Smooth muscle cell (in vitro differentiated cells): Measurements from ENCODE around the gene OR1N1. TPM values are rescaled to one million over a fixed set of nuclear protein-coding genes. Genes with fewer than 3 reads are reported as not detected.

Experiments used
- DNase-seq: peaks from one replicate; lab custom pipeline; 2025; ENCODE audit not compliant: unreplicated experiment; lab: John Stamatoyannopoulos, UW
- H2AFZ ChIP-seq: fragments of 200-600 bp; sonication (generic); 2 replicates; pipeline ENCODE4 v1.6.0; 2016; ENCODE audit warnings: antibody characterized with exemption, low read depth, mild to moderate bottlenecking
- H3F3A ChIP-seq: fragments of 200-600 bp; sonication (generic); 2 replicates; pipeline ENCODE4 v1.6.0; 2017; ENCODE audit warnings: antibody characterized with exemption, low read depth
- H3K27ac ChIP-seq: fragments of 200-600 bp; sonication (generic); 2 replicates; pipeline ENCODE4 v1.5.1; 2016; ENCODE audit warnings: low read depth, mild to moderate bottlenecking
- H3K27me3 ChIP-seq: fragments of 200-600 bp; sonication (generic); 2 replicates; pipeline ENCODE4 v1.6.1; 2016; ENCODE audit warnings: low read depth, mild to moderate bottlenecking
- H3K36me3 ChIP-seq: fragments of 200-600 bp; sonication (generic); 2 replicates; pipeline ENCODE4 v1.5.1; 2016; ENCODE audit warnings: low read depth
- H3K4me1 ChIP-seq: fragments of 200-600 bp; sonication (generic); 2 replicates; pipeline ENCODE4 v1.5.1; 2016; ENCODE audit warnings: low read depth
- H3K4me2 ChIP-seq: fragments of 200-600 bp; sonication (generic); 2 replicates; pipeline ENCODE4 v1.6.0; 2016; ENCODE audit warnings: mild to moderate bottlenecking
- H3K4me3 ChIP-seq: fragments of 200-600 bp; sonication (generic); 2 replicates; pipeline ENCODE4 v1.5.1; 2016; ENCODE audit warnings: mild to moderate bottlenecking
- H3K79me2 ChIP-seq: fragments of 200-600 bp; sonication (generic); 2 replicates; pipeline ENCODE4 v1.6.0; 2016; ENCODE audit warnings: low read depth, mild to moderate bottlenecking
- H3K9ac ChIP-seq: fragments of 200-600 bp; sonication (generic); 2 replicates; pipeline ENCODE4 v1.6.0; 2016; ENCODE audit warnings: low read depth
- H3K9me3 ChIP-seq: fragments of 200-600 bp; sonication (generic); replicated peaks from 2 replicates; pipeline ENCODE4 v1.5.1; 2016; ENCODE audit warnings: low read depth
- H4K20me1 ChIP-seq: fragments of 200-600 bp; sonication (generic); 2 replicates; pipeline ENCODE4 v1.6.0; 2016; ENCODE audit warnings: low read depth
- CTCF ChIP-seq: fragments of 200-600 bp; sonication (generic); IDR thresholded peaks from 2 replicates; pipeline ENCODE4 v1.5.1; 2017; ENCODE audit warnings: borderline replicate concordance, mild to moderate bottlenecking, antibody characterized with exemption; ENCODE audit not compliant: insufficient read depth, poor library complexity, severe bottlenecking
- WGBS: methylation state at CpG from one replicate; pipeline ENCODE4 v1.1.7; 2016; ENCODE audit warnings: low lambda C conversion rate; 5-methylcytosine and 5-hydroxymethylcytosine counted together
- polyA plus RNA-seq: library from polyadenylated mRNA; unstranded; fragments of >200 nt; fragmentation: Nextera tagmentation; extraction: Ambion mirVana; gene quantifications from 2 replicates; pipeline ENCODE4 v1.2.1, GENCODE V29; 2016
- total RNA-seq: library from RNA; depleted of rRNA; stranded (reverse); fragments of >200 nt; gene quantifications from 2 replicates; pipeline ENCODE4 v1.2.3, GENCODE V29; 2014

The OR1N1 gene
- total and polyA plus RNA-seq, 2 experiments from 2014 or later: not detected

- TF ChIP-seq CTCF: no peak
- Histone ChIP-seq H3K9me3 (no peaks in the 10 kb centered on the region), H3K4me2 (no peak overlapping the region), H3K9ac (no peak overlapping the region), H3K79me2 (no peaks in the 10 kb centered on the region), H2AFZ (no peak overlapping the region), H4K20me1 (no peaks in the 10 kb centered on the region), H3F3A (no peaks in the 10 kb centered on the region), H3K4me1 (no peaks in the 10 kb centered on the region), H3K36me3 (no peaks in the 10 kb centered on the region), H3K27ac (no peak overlapping the region), H3K27me3 (no peaks in the 10 kb centered on the region), H3K4me3 (no peak overlapping the region)
- DNase-seq: no peak
- 63% methylated on average over 4 of the region's 4 CpGs for WGBS
Observed at GRCh38 chr9:122561446-122561845, 34.4 kb upstream of the OR1N1 start.

DNA sequence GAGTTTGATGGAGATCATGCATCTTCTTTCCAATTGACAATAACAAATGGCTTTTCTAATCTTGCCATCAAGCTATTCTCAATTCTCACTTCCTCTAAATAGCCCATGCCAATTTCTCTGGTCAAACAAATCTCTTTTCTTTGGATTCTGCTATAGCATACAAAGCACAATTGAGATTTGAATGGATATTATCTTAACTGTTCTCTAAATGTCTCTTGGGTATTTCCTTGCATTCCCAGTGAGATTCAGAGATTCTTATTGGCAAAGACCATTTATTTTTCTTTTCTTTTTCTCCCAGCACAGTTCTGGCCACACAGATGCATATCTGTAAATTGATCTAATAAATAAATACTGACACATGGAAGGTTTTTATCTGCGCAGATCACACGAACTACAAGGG lies 25.7 kb upstream of the OR1N1 start, which contains the start of gene OR1N2:
TSS of gene OR1N2 (plus strand) at position 301 of the 400 bp plus-strand sequence. CDS start 100 bp downstream, outside the sequence.
- H3K9ac ChIP-seq: no peak within 1 kb of the TSS
- no peaks in the 10 kb centered on the region for H3K36me3 ChIP-seq
- peaks cover 3% of the 10 kb centered on the region for H3K9me3 ChIP-seq
- WGBS: 77% methylated on average over 2 of the region's 2 CpGs
- no peak for DNase-seq
- H3K4me3 ChIP-seq: no peak within 1 kb of the TSS
- H3K27ac ChIP-seq: no peak within 1 kb of the TSS
- no peaks in the 10 kb centered on the region for H3K79me2 ChIP-seq
- H3K4me2 ChIP-seq: no peak within 1 kb of the TSS
- H2AFZ ChIP-seq: no peak within 1 kb of the TSS
- no peaks in the 10 kb centered on the region for H3K4me1 ChIP-seq
- no peaks in the 10 kb centered on the region for H3F3A ChIP-seq
- H3K27me3 ChIP-seq: no peaks in the 10 kb centered on the region
- no peaks in the 10 kb centered on the region for H4K20me1 ChIP-seq
- no peak for TF ChIP-seq CTCF

- no peak overlapping the region for H3K4me2 ChIP-seq
Observed at GRCh38 chr9:122551371-122551770, 24.3 kb upstream of the OR1N1 start.

More at GRCh38 chr9:122551371-122551770, 24.3 kb upstream of the OR1N1 start:
- Histone ChIP-seq H3K27me3 (no peaks in the 10 kb centered on the region), H2AFZ (no peak overlapping the region), H3K27ac (no peak overlapping the region), H3K9me3 (peaks cover 3% of the 10 kb centered on the region), H3K4me3 (no peak overlapping the region), H3K79me2 (no peaks in the 10 kb centered on the region), H3F3A (no peaks in the 10 kb centered on the region), H3K4me1 (no peaks in the 10 kb centered on the region), H4K20me1 (no peaks in the 10 kb centered on the region), H3K36me3 (no peaks in the 10 kb centered on the region), H3K9ac (no peak overlapping the region)
- no peak for DNase-seq
- no peak for TF ChIP-seq CTCF
- 67% methylated on average over 5 of the region's 5 CpGs for WGBS
